Measurements from ENCODE around the gene CFAP99. TPM values are rescaled to one million over a fixed set of nuclear protein-coding genes. Genes with fewer than 3 reads are reported as not detected.

The CFAP99 gene
- total RNA-seq, 1 donor from 2014 or later = not detected

- DNase-seq (ENCODE audit: low spot score, unreplicated experiment) = no peak
- Mint-ChIP-seq H3K27ac (no peak overlapping the region), H3K36me3 (ENCODE audit: insufficient read depth) (no peaks in the 10 kb centered on the region), H3K27me3 (peaks cover 17% of the 10 kb centered on the region), H3K4me1 (ENCODE audit: low read depth) (no peaks in the 10 kb centered on the region), H3K4me3 (ENCODE audit: low read depth) (no peak overlapping the region), H3K9me3 (ENCODE audit: low read depth) (no peaks in the 10 kb centered on the region)
- TF ChIP-seq, protein P1, sequence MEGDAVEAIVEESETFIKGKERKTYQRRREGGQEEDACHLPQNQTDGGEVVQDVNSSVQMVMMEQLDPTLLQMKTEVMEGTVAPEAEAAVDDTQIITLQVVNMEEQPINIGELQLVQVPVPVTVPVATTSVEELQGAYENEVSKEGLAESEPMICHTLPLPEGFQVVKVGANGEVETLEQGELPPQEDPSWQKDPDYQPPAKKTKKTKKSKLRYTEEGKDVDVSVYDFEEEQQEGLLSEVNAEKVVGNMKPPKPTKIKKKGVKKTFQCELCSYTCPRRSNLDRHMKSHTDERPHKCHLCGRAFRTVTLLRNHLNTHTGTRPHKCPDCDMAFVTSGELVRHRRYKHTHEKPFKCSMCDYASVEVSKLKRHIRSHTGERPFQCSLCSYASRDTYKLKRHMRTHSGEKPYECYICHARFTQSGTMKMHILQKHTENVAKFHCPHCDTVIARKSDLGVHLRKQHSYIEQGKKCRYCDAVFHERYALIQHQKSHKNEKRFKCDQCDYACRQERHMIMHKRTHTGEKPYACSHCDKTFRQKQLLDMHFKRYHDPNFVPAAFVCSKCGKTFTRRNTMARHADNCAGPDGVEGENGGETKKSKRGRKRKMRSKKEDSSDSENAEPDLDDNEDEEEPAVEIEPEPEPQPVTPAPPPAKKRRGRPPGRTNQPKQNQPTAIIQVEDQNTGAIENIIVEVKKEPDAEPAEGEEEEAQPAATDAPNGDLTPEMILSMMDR (IDR thresholded peaks at IDR 0.05; ENCODE audit: unreplicated experiment) = no peak
Measured at GRCh38 chr4:2432991-2433530, 14.3 kb downstream of the CFAP99 start.

DNA sequence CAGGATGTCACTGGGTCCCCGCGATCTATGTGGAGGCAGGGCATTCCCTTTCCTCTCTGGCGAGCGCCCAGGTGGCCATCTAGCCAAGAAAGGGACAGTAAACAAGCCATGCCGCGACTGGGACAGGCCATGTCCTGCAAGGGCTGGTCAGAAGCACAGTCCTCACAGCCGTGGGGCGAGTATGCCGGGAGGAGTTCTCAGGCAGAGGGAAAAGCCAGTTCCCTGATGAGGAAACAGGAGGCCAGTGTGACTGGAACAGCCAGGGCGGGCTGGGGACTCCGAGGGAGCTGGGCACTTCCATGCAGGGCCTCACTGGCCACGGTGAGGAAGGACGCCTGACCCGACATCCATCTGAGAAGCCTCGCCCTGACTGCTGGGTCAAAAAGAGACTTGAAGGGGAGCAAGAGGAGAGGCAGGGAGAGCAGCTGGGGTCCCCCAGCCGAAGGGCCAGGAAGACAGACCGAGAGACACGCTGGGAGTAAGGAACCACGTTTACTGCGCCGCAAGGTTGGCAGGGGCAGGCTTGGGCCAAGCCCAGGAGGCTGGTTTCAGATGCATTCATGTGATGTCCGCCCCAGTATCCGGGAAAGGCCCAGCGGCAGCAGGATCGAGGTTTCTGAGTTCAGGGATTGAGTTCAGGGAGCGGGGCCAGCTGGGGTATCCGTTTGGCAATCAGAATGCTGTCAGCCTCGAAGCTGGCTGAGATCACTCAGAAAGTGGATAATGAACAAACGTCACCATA is 15.0 kb downstream of the CFAP99 start:
- Mint-ChIP-seq H3K9me3 (ENCODE audit: low read depth) (no peaks in the 10 kb centered on the region), H3K4me3 (ENCODE audit: low read depth) (no peak overlapping the region), H3K27ac (no peak overlapping the region), H3K27me3 (peaks cover 15% of the 10 kb centered on the region), H3K4me1 (ENCODE audit: low read depth) (no peaks in the 10 kb centered on the region), H3K36me3 (ENCODE audit: insufficient read depth) (no peaks in the 10 kb centered on the region)
- DNase-seq (ENCODE audit: low spot score, unreplicated experiment) = no peak
- TF ChIP-seq, protein P1 (IDR thresholded peaks at IDR 0.05; ENCODE audit: unreplicated experiment) = no peak

DNA sequence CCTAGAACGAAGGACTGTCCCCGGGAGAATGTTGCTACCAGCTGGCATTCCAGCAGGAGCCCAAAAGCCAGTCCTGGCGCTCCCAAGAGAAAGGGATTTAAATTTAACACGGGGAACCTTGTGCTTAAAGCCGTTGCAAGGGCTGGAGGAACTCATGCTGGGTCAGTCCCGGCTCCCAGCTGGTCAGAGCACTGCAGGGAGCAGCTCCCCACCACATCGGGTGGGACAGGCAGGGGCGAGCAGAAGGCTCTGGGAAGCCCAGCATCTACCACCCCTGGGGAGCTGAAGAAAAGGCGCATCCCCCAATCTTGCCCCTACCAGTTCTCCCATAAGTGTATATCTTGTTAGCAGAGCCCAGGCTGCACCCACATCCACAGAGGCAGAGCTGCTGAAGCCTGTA is 15.7 kb downstream of the CFAP99 start:
- DNase-seq (ENCODE audit: low spot score, unreplicated experiment) = no peak
- H3K36me3 Mint-ChIP-seq (ENCODE audit: insufficient read depth) = no peaks in the 10 kb centered on the region
- H3K27me3 Mint-ChIP-seq = peaks cover 11% of the 10 kb centered on the region
- TF ChIP-seq, protein P1 (IDR thresholded peaks at IDR 0.05; ENCODE audit: unreplicated experiment) = no peak
- no peaks in the 10 kb centered on the region for H3K4me1 Mint-ChIP-seq (ENCODE audit: low read depth)
- no peaks in the 10 kb centered on the region for H3K9me3 Mint-ChIP-seq (ENCODE audit: low read depth)
- H3K27ac Mint-ChIP-seq = no peak overlapping the region
- no peak overlapping the region for H3K4me3 Mint-ChIP-seq (ENCODE audit: low read depth)

- TF ChIP-seq, protein P1 (IDR thresholded peaks at IDR 0.05; ENCODE audit: unreplicated experiment) = no peak
- H3K9me3 Mint-ChIP-seq (ENCODE audit: low read depth) = no peaks in the 10 kb centered on the region
- H3K4me1 Mint-ChIP-seq (ENCODE audit: low read depth) = no peaks in the 10 kb centered on the region
- no peaks in the 10 kb centered on the region for H3K36me3 Mint-ChIP-seq (ENCODE audit: insufficient read depth)
- no peak overlapping the region for H3K4me3 Mint-ChIP-seq (ENCODE audit: low read depth)
- H3K27ac Mint-ChIP-seq = no peak overlapping the region
- no peak for DNase-seq (ENCODE audit: low spot score, unreplicated experiment)
- peaks cover 11% of the 10 kb centered on the region for H3K27me3 Mint-ChIP-seq
Measured at GRCh38 chr4:2436301-2436700, 17.5 kb downstream of the CFAP99 start.

DNA sequence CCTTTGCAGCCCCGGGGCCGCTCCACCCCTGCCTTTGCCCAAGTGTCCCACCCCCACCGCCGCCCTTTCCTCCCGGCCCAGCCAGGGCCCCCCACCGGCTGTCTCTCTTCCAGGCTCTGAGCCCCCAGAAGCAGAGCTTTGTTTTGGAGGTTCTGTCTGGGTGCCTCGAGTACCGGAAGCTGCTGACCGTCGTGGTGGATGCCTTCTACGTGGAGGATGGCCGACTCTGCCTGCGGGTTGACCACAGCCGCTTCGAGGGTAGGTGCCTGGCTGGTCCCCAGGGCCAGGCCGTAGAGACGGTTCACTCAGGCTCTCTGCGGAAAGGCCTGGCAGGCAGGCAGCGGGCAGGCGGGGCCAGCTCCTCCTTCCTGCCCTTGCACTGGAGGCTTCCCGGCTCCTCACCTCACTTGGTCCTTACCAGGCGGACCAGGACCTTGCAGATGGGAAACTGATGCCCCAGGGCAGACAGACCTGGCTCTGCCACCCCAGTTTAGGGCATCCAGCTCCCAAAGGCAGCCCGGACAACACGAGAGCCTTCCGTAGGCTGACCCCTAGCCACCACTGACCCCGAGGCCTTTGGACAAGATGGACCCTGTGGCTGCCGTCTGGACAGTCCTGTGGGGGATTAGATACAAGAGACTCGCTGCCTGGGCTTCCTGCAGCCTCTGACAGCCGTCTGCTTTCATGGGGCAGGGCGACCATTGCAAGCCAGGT is 18.2 kb downstream of the CFAP99 start:
- Mint-ChIP-seq H3K36me3 (ENCODE audit: insufficient read depth) (no peaks in the 10 kb centered on the region), H3K4me1 (ENCODE audit: low read depth) (no peaks in the 10 kb centered on the region), H3K27me3 (peaks cover 11% of the 10 kb centered on the region), H3K27ac (no peak overlapping the region), H3K9me3 (ENCODE audit: low read depth) (no peaks in the 10 kb centered on the region), H3K4me3 (ENCODE audit: low read depth) (no peak overlapping the region)
- no peak for DNase-seq (ENCODE audit: low spot score, unreplicated experiment)
- TF ChIP-seq, protein P1 (IDR thresholded peaks at IDR 0.05; ENCODE audit: unreplicated experiment) = no peak

All from progenitor cell of endocrine pancreas (in vitro differentiated cells).